HCT116 (cell line): ENCODE measurements around the gene NRP1. TPM values are rescaled to one million over a fixed set of nuclear protein-coding genes. Genes with fewer than 3 reads are reported as not detected.

Experiments
- ATAC-seq: fragments of 200-7000 bp; cut with Tn5 transposase; 2 replicates; pipeline ENCODE4 v1.9.1; 2020; ENCODE audit warnings: mild to moderate bottlenecking, moderate library complexity
- BruUV-seq: library from RNA; stranded (reverse); fragments of 400-500 nt; replicated peaks from 2 replicates; lab custom pipeline; 2021; lab: Mats Ljungman, UMichigan
- CTCF ChIA-PET: fragments of 300-600 bp; sonication (Branson Sonifier 250); formaldehyde crosslinking; loops from one replicate; lab custom pipeline; 2021; ENCODE audit warnings: antibody characterized with exemption; lab: Charles Lee
- POLR2A ChIA-PET: fragments of 300-600, 350-600 bp; sonication (Branson Sonifier 250); formaldehyde crosslinking; loops from one replicate; lab custom pipeline; 2021; ENCODE audit warnings: antibody characterized with exemption; lab: Charles Lee
- RAD21 ChIA-PET, 2 experiments: fragments of 300-600 bp; sonication (Branson Sonifier 250); formaldehyde crosslinking; loops; one replicate each; lab custom pipeline; 2023; ENCODE audit warnings: low total read pairs in 2 of 2; ENCODE audit not compliant: uncharacterized antibody in 2 of 2, unreplicated experiment in 2 of 2, low non-redundant PET in 1 of 2; lab: Charles Lee
- DNase-seq: peaks from one replicate; pipeline ENCODE4 v3.0.0-alpha.2; 2010; ENCODE audit warnings: low read depth, low spot score
- H2AFZ ChIP-seq: fragments of 200-600 bp; shearing (Covaris generic), sonication (generic); 2 replicates; pipeline ENCODE4 v1.6.1; 2017; ENCODE audit warnings: low read depth, mixed run types, mixed read lengths, antibody characterized with exemption, low read length; ENCODE audit not compliant: poor library complexity, severe bottlenecking
- H3K27ac ChIP-seq: 2 replicates; pipeline ENCODE4 v1.5.1; 2012; ENCODE audit warnings: low read depth, low read length
- H3K27me3 ChIP-seq: fragments of 200-600 bp; sonication (generic); 2 replicates; pipeline ENCODE4 v1.6.1; 2016; ENCODE audit warnings: mixed run types, low read length, mixed read lengths; ENCODE audit not compliant: insufficient read depth
- H3K36me3 ChIP-seq, 2 experiments: fragments of 200-500 bp in 1 of 2; fragments of 200-600 bp in 1 of 2; sonication (Bioruptor generic) in 1 of 2; sonication (generic) in 1 of 2; 2 replicates each; pipeline versions ENCODE4 v1.5.1 to v1.6.1; 2014 to 2016; ENCODE audit warnings: low read length in 2 of 2, inconsistent platforms in 1 of 2, mixed read lengths in 1 of 2, mixed run types in 1 of 2; ENCODE audit not compliant: insufficient read depth in 2 of 2, control insufficient read depth in 1 of 2
- H3K4me1 ChIP-seq, 2 experiments: fragments of 200-600 bp in 1 of 2; sonication (generic) in 1 of 2; 2 replicates each; pipeline versions ENCODE4 v1.5.1 to v1.6.1; 2012 to 2017; ENCODE audit warnings: low read length in 2 of 2, inconsistent platforms in 1 of 2, mild to moderate bottlenecking in 1 of 2, mixed read lengths in 1 of 2, mixed run types in 1 of 2, moderate library complexity in 1 of 2; ENCODE audit not compliant: insufficient read depth in 2 of 2, control insufficient read depth in 1 of 2
- H3K4me2 ChIP-seq: fragments of 200-600 bp; sonication (generic); 2 replicates; pipeline ENCODE4 v1.6.1; 2017; ENCODE audit warnings: mixed run types, low read length, mixed read lengths
- H3K4me3 ChIP-seq, 2 experiments: fragments of 200-600 bp in 1 of 2; sonication (generic) in 1 of 2; replicated peaks in 1 of 2; 2 replicates each; pipeline ENCODE4 v1.5.1; 2011 to 2016; ENCODE audit warnings: low read length in 2 of 2, control low read depth in 1 of 2, low read depth in 1 of 2, mild to moderate bottlenecking in 1 of 2, mixed read lengths in 1 of 2, mixed run types in 1 of 2
- H3K79me2 ChIP-seq: fragments of 200-600 bp; sonication (generic); 2 replicates; pipeline ENCODE4 v1.6.1; 2017; ENCODE audit warnings: mild to moderate bottlenecking, mixed run types, low read length, moderate library complexity, mixed read lengths; ENCODE audit not compliant: insufficient read depth
- H3K9ac ChIP-seq: fragments of 200-600 bp; sonication (generic); 2 replicates; pipeline ENCODE4 v1.6.1; 2016; ENCODE audit warnings: low read length, mixed read lengths
- H3K9me2 ChIP-seq: fragments of 200-600 bp; sonication (generic), shearing (Covaris generic); 2 replicates; pipeline ENCODE4 v1.6.1; 2017; ENCODE audit warnings: mixed run types, mild to moderate bottlenecking, moderate library complexity; ENCODE audit not compliant: insufficient read depth
- H3K9me3 ChIP-seq, 2 experiments: fragments of 200-500 bp in 1 of 2; fragments of 200-600 bp in 1 of 2; sonication (Bioruptor generic) in 1 of 2; sonication (generic) in 1 of 2; 2 replicates each; pipeline ENCODE4 v1.6.1; 2014 to 2017; ENCODE audit warnings: low read length in 2 of 2, mixed read lengths in 2 of 2, inconsistent platforms in 1 of 2, low read depth in 1 of 2, mild to moderate bottlenecking in 1 of 2, mixed run types in 1 of 2, moderate library complexity in 1 of 2; ENCODE audit not compliant: control insufficient read depth in 1 of 2, insufficient read depth in 1 of 2
- H4K20me1 ChIP-seq: fragments of 200-600 bp; sonication (generic), shearing (Covaris generic); 2 replicates; pipeline ENCODE4 v1.6.1; 2017; ENCODE audit warnings: mixed run types, mild to moderate bottlenecking, moderate library complexity; ENCODE audit not compliant: insufficient read depth
- CEBPB ChIP-seq: IDR thresholded peaks from 2 replicates; pipeline ENCODE4 v1.6.1; 2012; ENCODE audit warnings: low read depth
- CTCF ChIP-seq, 3 experiments: fragments of 200-600 bp in 1 of 3; sonication (generic) in 1 of 3; IDR thresholded peaks in 2 of 3; conservative IDR thresholded peaks in 1 of 3; 2 replicates each; pipeline ENCODE4 v1.5.1; 2012 to 2017; ENCODE audit warnings: low read depth in 2 of 3, low read length in 2 of 3, antibody characterized with exemption in 1 of 3, borderline replicate concordance in 1 of 3, control low read depth in 1 of 3, mild to moderate bottlenecking in 1 of 3, mixed read lengths in 1 of 3, mixed run types in 1 of 3, moderate library complexity in 1 of 3; ENCODE audit not compliant: insufficient read depth in 1 of 3
- EGR1 ChIP-seq: IDR thresholded peaks from 2 replicates; pipeline ENCODE4 v1.6.1; 2012; ENCODE audit warnings: low read depth
- ELF1 ChIP-seq: IDR thresholded peaks from 2 replicates; pipeline ENCODE4 v1.6.1; 2012; ENCODE audit warnings: low read depth, borderline replicate concordance
- EZH2 ChIP-seq: fragments of 200-600 bp; sonication (generic); IDR thresholded peaks from 2 replicates; pipeline ENCODE4 v1.6.1; 2017; ENCODE audit warnings: antibody characterized with exemption, mixed run types
- EZH2phosphoT487 ChIP-seq: fragments of 200-600 bp; IDR thresholded peaks from 2 replicates; pipeline ENCODE4 v1.6.1; 2018; ENCODE audit warnings: antibody characterized with exemption, borderline replicate concordance
- MAX ChIP-seq: IDR thresholded peaks from 2 replicates; pipeline ENCODE4 v1.6.1; 2012
- POLR2A ChIP-seq: IDR thresholded peaks from 2 replicates; pipeline ENCODE4 v1.7.0; 2011; ENCODE audit warnings: borderline replicate concordance; ENCODE audit not compliant: insufficient read depth, insufficient read length; ENCODE audit errors: extremely low read depth
- RAD21 ChIP-seq: IDR thresholded peaks from 2 replicates; pipeline ENCODE4 v1.6.1; 2012; ENCODE audit warnings: low read depth, mild to moderate bottlenecking
- REST ChIP-seq: IDR thresholded peaks from 2 replicates; pipeline ENCODE4 v1.6.1; 2012; ENCODE audit warnings: low read depth
- SIN3A ChIP-seq: IDR thresholded peaks from 2 replicates; pipeline ENCODE4 v1.6.1; 2012; ENCODE audit warnings: low read depth
- SP1 ChIP-seq: IDR thresholded peaks from 2 replicates; pipeline ENCODE4 v1.6.1; 2012; ENCODE audit warnings: low read depth
- YY1 ChIP-seq: IDR thresholded peaks from 2 replicates; pipeline ENCODE4 v1.6.1; 2011; ENCODE audit warnings: low read length, low read depth, moderate library complexity, mild to moderate bottlenecking; ENCODE audit not compliant: insufficient replicate concordance; ENCODE audit errors: extremely low read depth
- ZBTB33 ChIP-seq: IDR thresholded peaks from 2 replicates; pipeline ENCODE4 v1.6.1; 2011; ENCODE audit warnings: mild to moderate bottlenecking, low read length, moderate library complexity; ENCODE audit not compliant: insufficient replicate concordance; ENCODE audit errors: extremely low read depth
- ZFX ChIP-seq: fragments of 450-650 bp; IDR thresholded peaks from 2 replicates; pipeline ENCODE4 v1.6.1; 2017
- intact Hi-C: fragments of 100-400 bp; cut with micrococcal nuclease; formaldehyde crosslinking; loops from 2 replicates; pipeline ENCODE4 v1.10.0; 2022
- total RNA-seq: library from RNA; stranded (reverse); gene quantifications from one replicate; pipeline ENCODE4 v1.2.1, GENCODE V29; 2021; ENCODE audit not compliant: unreplicated experiment

NRP1 gene
- total RNA-seq, 1 experiment from 2014 or later = 3.8 TPM

- ChIA-PET POLR2A (no interaction called here), RAD21 (no interaction called here), CTCF (no interaction called here)
- no peak overlapping the region for H3K4me3 ChIP-seq
- no peak overlapping the region for H3K9ac ChIP-seq
- ATAC-seq (no peak), DNase-seq (no peak)
- no peaks in the 10 kb centered on the region for H3K36me3 ChIP-seq
- no peak overlapping the region for H3K4me2 ChIP-seq
- H3K4me1 ChIP-seq = peaks cover 8 to 9% of the 10 kb centered on the region in 2 experiments; a peak in 3 of 4 replicates
- no peaks in the 10 kb centered on the region for H3K79me2 ChIP-seq
- TF ChIP-seq CTCF (IDR thresholded peaks at IDR 0.05 in 2 of 3, conservative IDR thresholded peaks at IDR 0.05 in 1 of 3; ENCODE audit: borderline replicate concordance in 1 of 3, insufficient read depth in 1 of 3, low read depth in 2 of 3, low read length in 2 of 3) (no peak), ELF1 (no peak), RAD21 (no peak), REST (no peak), EZH2phosphoT487 (no peak), POLR2A (no peak), MAX (no peak), SIN3A (no peak), EGR1 (no peak), ZBTB33 (no peak), ZFX (no peak), YY1 (no peak), CEBPB (no peak), SP1 (no peak), EZH2 (no peak)
- no peaks in the 10 kb centered on the region for H3K27me3 ChIP-seq
- H3K27ac ChIP-seq = no peak overlapping the region
- H4K20me1 ChIP-seq = no peaks in the 10 kb centered on the region
- no peaks in the 10 kb centered on the region for H3K9me3 ChIP-seq
- BruUV-seq = no TSS peak
- intact Hi-C loops = no loop called here
- no peaks in the 10 kb centered on the region for H3K9me2 ChIP-seq
- H2AFZ ChIP-seq = no peak overlapping the region
Measured at GRCh38 chr10:33271969-33272583, 62.4 kb downstream of the NRP1 start.
